GM18498 (cell line): ENCODE results near the gene ZNHIT2.

Experiments used
- ATAC-seq: cut with Tn5 transposase; IDR thresholded peaks from one replicate; pipeline ENCODE4 v1.9.1; 2021; ENCODE audit warnings: mild to moderate bottlenecking, moderate library complexity; ENCODE audit not compliant: unreplicated experiment

The ZNHIT2 gene

DNA sequence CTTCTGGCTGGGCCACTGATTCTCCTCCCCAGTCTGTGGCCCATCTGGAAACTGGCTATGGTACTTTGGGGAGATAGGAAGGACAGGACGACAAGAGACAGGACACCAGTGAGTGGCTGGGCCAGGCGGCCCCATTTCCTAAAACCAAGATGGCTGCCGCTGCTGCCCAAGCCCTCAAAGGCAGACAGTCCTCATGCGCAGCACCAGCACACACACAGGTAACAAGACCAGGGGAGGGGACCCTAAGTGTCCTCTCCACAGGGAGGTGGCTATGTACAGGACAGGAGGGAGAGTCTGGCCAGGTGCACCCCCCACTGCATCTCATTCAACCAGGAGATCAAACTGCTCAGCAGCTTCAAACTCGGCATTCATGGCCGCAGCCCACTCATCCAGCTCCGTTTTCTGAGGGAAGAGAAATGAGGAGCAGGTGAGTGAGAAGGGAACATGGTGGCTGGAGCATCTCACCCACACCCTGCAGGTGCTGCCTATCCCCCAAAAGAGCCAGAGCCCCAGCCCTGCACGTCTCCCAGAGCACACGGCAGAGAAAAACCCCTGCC lies 38.6 kb downstream of the ZNHIT2 start:
- no peak for ATAC-seq

DNA sequence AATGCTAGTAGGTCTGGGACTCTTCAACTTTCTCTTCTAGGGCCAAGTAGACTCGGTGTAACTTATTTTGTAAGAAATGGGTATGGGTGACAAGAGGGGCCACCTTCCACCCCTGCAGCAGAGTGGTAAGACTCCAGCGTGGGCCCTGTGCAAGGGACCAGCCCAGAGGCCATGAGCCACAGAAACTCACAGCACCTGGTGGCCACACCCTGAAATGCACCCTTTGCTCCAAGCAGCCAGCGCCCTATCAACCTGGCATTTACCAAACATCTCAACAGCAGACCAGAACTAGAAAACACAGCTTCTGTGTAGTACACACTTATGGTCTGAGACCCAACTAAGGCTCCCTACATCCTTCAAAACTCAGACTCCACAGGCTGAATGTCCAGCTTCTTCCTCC lies 39.4 kb downstream of the ZNHIT2 start:
- peak; percentile 46 for ATAC-seq

DNA sequence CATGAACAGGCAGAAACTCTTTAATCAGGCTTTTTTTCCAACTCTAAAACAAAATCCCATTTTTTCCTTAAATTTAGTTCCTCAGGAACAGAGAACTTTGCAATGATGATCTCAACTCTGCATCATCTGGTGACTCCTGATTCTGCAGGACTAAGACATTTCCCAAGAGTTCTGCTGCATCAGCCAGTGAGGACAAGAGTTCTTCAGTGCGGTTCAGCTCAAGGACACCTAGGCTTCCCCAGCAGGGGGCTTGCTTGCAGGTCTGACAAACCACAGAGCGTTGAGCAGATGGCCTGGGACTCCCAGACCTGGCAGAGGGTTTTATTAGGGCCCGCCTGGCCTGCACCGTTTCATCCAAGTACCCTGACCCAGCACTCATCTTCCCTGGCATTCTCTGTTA lies 40.0 kb downstream of the ZNHIT2 start:
- no peak for ATAC-seq

DNA sequence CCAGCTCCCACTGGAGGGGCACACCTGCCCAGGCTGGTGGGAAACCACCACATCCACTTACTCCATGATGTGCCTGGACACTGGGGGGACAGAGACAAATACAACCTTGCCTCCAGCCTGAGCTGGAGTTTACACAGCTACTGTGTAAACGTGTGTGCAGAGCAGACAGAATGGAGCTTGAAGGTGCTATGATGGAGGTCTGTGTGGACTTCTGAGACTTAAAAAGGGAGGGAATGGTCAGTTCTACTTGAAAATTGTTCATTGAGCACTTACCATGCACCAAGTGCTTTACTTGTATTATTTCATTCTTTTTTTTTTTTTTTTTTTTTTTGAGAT lies 44.9 kb downstream of the ZNHIT2 start:
- ATAC-seq: no peak

DNA sequence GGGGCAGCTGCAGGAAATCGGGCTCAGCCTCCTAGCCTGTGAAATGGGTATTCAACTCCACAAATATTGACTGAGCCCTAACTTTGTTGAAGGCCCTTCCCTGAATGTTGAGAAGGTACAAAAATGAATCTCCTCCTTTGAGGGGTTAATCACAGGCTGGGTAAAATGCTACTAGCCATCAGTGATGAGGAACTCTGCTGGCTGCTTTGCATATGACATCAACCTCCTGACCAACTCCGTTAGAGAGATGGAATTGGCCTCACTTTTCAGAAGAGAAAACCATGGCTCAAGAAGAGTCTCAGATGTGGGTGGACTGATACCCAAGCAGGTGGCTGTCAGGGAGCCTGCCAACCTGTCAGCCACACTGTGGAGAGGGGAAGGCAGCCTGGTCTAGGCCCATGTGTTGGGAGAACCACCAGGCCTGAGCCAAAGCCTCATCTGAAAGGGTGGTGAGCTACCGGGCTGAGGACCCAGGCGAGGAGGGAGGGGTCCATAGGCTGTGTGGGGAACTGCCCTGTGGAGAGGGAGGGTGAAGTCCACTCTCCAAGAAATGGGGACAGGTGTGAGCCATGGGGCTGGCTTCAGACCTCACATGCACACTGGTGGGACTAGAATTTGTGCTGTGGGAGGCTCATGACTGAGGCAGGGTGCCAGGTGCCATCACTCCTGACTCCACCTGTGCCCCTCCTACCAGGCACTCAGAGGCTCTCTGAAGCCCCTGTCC lies 45.4 kb downstream of the ZNHIT2 start:
- ATAC-seq: no peak

DNA sequence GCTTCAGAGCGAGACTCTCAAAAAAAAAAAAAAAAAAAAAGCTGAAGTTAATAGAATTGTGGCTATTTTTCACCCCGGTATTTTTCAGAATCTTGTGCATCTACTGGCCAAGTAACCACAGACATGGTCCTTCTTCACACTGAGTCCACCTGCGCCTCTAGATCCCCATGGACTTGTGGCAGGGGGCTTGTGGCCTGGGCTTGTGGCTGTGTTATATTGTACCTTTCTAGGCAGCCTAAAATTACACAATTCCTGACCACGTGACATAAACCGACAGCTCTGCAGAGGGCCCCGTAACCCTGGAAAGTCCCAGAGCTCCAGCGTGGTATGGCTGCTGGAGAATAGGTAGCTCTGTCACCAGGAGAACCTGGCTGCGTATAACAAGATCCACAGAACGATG lies 48.3 kb downstream of the ZNHIT2 start:
- no peak for ATAC-seq

DNA sequence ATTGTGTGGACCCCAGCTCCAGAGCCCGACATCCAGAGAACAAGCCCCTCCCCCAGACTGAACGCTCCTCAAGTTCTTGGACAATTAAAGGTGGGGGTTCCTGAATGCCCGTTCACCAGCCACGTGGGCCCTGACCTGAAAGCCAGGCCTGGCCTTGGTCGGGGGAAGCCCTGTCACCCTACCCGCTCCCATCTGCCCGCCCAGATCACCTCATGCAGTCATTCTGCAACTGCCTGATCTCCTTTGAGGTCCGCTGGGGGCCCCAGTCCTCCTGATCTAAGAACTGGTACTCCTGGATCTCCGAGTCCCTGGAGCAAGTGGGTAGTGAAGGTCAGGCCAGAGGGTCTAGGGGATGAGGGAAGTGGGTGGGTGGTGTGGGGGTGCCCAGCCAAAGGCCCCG lies 50.1 kb downstream of the ZNHIT2 start:
- ATAC-seq: no peak

DNA sequence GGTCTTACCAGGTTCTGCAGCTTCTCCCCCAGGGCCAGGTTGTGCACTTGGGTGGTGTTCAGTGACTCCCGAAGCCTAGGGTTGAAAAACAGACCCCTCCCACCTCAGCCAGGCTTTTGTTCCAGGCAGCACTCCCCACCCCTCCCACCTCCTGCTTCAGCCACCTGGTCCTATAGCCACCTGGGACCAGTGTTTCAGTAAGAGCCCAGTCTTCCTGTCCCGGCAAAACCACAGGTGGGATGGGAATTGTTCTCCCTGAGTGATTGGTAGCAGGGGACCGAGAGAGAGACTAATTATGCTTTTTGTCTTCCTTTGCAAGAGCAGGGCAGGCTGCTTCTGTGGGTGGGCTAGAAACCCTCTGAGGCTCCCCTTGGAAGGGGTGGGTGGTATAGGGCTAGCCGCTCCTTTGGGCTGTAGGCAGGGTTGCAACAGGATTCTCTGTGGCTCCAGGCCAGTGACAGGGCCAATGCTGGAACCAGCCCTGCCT lies 50.7 kb downstream of the ZNHIT2 start:
- no peak for ATAC-seq
